Pulmonary artery endothelial cell (primary cell): ENCODE measurements around the gene RUSC2. TPM values are rescaled to one million over a fixed set of nuclear protein-coding genes. Genes with fewer than 3 reads are reported as not detected.

Experiments
- DNase-seq: peaks from one replicate; pipeline ENCODE4 v3.0.0-alpha.2; 2011; ENCODE audit warnings: low read depth, low spot score
- total RNA-seq: library from RNA; depleted of rRNA; stranded (reverse); fragments of >200 nt; gene quantifications from 2 replicates; pipeline ENCODE4 v1.2.3, GENCODE V29; 2014

The RUSC2 gene, protein sequence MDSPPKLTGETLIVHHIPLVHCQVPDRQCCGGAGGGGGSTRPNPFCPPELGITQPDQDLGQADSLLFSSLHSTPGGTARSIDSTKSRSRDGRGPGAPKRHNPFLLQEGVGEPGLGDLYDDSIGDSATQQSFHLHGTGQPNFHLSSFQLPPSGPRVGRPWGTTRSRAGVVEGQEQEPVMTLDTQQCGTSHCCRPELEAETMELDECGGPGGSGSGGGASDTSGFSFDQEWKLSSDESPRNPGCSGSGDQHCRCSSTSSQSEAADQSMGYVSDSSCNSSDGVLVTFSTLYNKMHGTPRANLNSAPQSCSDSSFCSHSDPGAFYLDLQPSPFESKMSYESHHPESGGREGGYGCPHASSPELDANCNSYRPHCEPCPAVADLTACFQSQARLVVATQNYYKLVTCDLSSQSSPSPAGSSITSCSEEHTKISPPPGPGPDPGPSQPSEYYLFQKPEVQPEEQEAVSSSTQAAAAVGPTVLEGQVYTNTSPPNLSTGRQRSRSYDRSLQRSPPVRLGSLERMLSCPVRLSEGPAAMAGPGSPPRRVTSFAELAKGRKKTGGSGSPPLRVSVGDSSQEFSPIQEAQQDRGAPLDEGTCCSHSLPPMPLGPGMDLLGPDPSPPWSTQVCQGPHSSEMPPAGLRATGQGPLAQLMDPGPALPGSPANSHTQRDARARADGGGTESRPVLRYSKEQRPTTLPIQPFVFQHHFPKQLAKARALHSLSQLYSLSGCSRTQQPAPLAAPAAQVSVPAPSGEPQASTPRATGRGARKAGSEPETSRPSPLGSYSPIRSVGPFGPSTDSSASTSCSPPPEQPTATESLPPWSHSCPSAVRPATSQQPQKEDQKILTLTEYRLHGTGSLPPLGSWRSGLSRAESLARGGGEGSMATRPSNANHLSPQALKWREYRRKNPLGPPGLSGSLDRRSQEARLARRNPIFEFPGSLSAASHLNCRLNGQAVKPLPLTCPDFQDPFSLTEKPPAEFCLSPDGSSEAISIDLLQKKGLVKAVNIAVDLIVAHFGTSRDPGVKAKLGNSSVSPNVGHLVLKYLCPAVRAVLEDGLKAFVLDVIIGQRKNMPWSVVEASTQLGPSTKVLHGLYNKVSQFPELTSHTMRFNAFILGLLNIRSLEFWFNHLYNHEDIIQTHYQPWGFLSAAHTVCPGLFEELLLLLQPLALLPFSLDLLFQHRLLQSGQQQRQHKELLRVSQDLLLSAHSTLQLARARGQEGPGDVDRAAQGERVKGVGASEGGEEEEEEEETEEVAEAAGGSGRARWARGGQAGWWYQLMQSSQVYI (N-terminal part only)
- 16.7 and 21.3 TPM in 2 replicates for total RNA-seq

DNA sequence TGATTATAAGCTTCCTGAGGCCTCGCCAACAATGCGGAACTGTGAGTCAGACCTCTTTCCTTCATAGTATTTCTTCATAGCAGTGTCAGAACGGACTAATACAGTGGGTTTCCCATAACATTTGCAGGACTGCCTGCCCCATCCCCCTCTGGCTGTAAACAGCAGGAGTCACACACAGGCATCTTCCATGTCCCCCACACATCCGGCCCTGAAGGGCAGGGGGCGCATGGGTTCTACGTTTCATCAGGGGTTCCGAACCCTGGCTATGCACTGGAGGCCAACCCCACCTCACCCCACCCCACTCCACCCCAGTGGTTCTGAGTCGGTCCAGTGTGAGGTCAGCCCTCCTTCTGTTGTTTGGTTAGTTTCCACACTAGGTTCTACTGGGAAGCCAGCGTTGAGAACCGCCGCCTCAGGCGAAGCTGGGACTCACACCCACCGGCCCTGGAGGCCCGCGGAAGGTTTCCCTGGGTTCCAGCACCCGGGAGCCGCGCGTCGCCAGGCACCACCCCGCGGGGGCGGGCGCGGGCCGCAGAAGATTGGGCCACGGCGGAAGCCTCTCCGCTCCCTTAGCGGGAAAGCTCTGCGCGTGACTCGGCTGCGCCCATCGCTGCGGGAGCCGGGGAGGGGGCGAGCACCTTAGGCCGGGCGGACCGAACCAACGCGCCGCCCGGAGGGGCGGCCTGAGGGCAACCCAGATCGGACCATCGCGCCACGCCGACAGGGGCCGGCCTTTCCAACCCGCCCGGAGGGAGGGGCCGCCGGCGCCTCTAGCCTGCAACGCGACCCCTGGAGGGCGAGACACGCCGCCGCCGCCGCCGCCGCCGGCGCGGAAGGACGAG, at the start of gene RUSC2:
RUSC2 (plus strand) TSS at position 799 of the 842 bp plus-strand sequence. CDS start 56,411 bp downstream, outside the sequence.
- DNase-seq, result peak; percentile 72

DNA sequence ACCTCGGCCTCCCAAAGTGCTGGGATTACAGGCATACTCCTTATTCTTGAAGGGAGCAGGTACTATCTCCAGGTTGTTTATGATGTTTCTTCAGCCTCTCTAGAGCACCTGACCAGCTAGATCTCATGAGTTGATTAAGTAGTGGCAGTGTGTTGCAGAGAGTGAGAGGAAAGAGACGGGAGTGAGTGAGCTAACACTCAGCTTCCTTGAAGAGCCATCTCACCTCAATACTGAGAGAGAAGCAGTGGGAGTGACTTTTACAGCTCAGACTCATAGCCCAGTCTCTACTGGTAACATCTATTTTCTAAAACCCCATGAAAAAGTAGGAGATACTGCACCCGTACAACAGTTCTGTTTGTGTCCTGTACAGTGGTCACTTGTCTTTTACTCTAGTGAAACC, 43.9 kb upstream of the RUSC2 start:
- no peak for DNase-seq

DNA sequence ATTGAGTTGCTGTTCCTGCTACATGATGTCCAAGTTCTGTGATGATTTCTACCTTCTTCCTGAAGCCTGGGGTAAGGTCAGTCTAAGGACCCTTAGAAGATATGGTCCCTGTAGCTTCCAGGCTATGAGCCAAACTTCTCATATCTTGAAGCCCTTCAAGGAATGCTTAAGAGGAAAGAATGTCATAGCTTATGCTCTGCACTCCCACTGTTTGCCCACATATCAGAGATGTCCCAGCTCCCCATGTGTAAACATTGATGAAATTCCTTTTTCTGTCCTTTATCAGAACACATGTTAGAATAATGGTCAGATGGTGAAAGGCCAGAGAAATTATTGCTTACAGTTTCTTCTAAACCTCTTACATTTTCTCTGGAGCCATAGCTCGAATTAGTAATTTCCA, 41.4 kb upstream of the RUSC2 start:
- DNase-seq, result no peak

DNA sequence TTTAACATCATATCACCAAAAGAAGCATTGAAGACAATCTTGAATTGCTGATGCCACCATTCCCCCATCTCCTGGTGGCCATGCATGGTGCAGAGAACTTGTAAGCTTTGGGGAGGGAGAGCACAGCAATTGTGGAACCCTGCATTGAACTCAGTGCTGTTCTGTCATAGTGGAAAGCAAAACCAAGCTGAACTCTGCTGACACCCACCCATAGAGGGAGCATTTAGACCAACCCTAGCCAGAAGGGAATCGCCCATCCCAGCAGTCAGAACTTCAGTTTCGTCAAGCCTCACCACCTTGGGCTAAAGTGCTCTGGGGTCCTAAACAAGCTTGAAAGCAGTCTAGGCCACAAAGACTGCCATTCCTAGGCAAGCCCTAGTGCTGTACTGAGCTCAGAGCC, 37.4 kb upstream of the RUSC2 start:
- no peak for DNase-seq

DNA sequence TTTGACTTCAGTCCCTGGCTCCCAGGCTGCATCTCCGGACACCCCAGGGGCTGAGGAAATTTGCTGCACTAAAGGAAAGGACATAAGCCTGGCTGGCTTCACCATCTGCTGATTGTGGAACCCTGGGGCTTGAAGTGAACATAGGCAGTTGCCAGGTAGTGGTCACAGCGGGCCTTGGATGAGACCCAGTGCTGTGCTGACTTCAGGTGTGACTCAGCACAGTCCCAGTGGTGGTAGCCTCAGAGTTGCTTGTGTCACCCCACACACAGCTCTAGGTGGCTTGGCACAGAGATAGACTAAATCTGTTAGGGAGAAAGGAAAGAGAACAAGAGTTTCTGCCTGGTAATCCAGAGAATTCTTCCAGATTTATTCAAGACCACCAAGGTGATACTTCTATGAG, 36.1 kb upstream of the RUSC2 start:
- DNase-seq, result no peak

DNA sequence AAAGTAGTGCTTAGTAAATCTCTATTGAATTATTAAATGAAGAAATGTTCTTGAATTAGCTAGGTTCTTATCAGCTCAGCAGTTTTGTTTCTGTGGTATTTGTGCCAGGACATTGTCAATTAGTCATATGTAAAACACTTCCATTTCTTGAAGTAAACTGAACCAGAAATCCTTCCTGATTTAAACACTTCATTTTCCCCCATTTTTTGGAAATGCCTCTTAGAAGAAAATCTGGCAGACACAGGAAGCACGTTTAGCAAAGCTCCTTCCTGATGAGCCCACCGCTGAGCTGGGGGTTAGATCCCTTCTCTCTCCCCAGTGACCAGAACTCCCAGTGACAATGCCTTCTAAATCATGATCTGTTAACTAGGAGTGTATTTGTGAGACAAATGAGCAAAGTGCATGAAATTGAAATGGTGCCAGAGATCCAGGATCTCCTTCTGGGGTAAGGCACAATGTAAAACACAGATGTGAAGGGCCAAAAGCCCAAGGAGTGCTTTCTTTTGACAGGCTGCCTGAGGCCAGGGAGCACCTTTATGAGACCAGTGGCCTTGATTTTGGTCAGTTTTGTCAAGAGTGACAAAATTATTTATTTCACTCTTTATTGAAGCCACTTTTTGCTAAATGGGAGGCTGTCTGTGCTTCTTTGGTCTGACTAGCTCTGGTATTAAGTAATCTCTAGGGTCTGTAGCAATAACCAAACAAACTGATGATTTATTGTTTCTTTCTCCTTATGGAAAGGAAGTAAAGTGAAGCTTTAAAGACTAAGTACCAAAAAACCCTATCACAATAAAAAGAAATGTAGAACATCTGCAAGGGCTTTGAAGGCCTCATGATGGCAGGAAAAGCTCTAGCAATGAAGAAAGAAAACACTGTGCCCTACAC, 25.5 kb upstream of the RUSC2 start:
- no peak for DNase-seq

DNA sequence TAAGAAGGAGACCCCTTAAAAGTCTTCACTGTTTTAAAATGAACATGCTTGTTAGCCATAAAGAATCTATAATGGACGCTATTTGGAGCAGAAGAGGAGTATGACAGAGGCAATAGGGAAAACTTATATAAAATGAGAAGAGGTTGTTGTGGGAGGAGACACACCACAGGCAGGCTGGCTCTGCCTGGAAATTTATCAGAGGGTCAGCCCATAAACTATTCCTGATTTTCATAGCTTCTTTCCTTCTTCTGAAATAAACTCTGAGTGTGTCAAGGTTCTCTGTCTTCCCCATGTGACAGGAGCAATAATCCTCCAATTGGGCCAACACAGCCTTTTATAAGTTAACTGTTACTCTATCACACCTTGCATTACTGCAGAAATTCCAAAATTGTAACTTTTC, 19.6 kb upstream of the RUSC2 start:
- no peak for DNase-seq

DNA sequence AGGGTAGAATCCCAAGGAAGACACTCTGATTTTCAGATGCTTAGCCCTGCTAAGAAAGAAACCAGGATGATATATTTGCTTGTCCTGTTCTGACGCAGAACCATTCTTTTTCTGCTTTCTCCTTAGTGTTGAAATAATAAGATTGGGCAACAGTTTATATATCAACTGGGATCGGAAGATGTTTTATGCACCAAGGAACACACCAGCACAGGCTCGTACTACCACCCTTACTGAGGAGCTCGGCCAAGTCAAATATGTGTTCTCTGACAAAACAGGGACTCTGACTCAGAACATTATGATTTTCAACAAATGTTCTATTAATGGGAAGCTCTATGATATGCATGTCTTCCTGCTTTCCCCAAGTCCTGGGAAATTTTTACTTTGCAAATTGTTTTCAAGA, 19.0 kb upstream of the RUSC2 start:
- DNase-seq, result no peak

DNA sequence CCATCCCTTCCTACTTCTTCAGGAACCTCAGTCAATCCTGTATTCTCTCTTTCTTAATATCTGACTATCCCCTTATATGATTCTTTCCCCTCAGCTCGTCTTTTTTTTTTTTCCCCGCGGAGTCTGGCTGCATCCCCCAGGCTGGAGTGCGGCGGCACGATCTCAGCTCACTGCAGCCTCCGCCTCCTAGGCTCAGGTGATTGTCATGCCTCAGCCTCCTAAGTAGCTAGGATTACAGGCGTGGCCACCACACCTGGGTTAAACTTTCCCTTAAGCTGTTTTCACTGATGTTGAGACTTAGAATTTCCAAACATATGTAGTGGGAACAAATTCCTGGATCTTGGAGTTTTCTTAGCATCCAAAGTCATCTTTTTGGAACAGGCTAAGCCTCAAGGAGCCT, 13.3 kb upstream of the RUSC2 start:
- no peak for DNase-seq

DNA sequence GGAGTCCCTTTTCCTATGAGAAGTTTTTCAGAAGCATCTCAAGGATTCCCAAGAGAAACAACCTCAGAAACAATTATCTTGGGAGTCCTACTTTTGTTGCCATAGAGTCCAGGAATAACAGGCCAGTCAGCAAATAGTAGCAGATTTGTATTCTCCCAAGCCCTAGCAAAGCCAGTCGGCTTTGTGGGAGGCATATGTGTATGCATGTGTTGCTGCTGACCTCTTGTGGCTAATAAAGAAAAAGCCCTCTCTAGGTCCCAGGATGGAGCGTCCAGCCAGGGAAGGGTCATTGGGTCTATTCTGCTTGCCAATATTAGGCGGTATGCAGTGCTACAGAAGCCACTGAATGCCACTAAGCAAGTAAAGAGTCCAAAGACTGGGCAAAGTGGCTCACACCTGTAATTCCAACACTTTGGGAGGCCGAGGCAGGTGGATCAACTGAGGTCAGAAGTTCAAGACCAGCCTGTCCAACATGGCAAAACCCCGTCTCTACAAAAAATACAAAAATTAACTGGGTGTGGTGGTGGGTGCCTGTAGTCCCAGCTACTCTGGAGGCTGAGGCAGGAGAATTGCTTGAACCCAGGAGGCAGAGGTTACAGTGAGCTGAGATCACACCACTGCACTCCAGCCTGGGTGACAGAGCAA, 12.6 kb upstream of the RUSC2 start:
- DNase-seq, result peak; percentile 64

DNA sequence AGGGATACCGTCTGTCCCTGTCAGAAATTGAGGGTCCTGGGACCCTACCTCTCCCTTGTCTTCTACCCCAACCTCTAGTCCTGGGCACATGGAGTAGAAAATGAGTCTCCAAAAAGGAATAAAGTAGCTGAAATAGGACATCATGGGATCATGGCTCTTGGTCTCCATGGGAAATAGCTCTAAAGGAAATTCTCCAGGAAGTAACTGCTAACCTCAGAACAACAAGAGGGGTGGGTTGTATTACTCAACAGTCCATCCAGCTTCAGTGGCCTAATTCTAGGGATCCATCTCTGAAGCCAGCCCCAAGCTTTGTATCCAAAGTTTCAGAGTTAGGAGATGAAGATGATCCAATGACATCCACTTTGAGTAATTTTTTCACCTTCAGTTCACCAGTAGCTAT, 11.0 kb upstream of the RUSC2 start:
- DNase-seq, result no peak

DNA sequence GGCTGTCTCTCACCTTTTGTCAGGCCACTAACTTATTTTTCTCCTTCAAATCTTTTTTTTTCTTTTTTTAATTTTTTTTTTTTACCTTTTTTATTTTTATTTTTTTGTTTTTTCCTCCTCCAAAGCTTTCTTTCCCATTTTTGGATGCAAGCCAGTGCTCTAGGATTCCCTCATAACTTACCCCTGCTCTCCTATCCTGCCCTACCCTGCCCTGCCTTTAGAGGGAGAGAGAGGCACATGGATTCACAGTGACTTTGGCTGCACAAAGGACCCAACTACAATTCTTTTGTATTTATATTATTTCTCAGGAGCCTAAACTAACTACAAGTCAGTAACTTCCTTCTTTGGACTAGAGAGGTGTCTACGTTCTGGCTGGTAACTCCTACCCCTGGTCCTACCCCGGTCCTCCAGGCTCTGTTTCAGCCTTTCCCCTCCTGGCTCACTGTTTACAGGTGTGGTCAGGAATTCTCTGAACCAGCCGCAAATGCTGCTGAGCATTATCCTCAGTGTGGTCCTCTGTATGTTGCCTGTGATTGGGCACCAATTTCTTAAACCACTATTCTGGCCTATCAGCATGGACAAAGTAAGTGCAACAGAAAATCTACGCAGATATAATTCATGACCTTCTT, 8.4 kb upstream of the RUSC2 start:
- no peak for DNase-seq

DNA sequence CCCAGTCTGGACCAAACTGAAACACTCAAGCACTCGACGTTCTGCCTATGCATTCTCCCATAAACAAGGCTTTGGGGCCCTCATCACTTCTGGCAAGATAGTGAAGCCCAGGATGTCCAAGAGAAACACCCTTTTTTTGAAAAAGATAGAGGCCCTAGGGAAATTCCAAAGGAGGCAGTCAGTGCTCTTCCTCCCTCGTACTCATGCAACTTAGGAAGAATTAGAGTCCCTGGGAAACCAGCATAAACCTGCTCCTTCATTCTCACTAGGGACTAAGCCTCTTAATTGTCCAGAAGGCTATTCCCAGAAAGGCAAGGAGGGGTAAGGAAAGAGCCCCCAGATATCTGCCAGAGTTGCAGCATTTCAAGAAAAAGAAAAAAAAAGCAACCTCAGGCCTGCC, 7.8 kb upstream of the RUSC2 start:
- DNase-seq, result no peak

DNA sequence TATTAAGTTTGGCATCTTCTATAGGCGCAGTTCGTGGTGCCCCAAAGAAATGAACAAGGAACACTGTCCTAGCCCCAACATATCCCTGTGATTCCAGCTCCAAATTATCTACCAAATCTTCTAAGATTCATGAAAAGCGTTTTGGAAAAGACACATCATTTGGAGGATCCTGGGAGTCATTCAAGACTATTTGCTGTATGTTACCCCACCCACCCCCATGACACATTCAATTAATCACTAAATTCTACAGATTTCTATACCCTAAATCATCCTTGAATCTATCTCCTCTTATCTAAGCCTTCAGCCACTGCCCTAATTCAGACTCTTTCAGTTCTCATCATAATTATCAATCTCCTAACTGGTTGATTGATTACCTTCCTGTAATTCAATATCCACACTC, 5.5 kb upstream of the RUSC2 start:
- DNase-seq, result no peak

DNA sequence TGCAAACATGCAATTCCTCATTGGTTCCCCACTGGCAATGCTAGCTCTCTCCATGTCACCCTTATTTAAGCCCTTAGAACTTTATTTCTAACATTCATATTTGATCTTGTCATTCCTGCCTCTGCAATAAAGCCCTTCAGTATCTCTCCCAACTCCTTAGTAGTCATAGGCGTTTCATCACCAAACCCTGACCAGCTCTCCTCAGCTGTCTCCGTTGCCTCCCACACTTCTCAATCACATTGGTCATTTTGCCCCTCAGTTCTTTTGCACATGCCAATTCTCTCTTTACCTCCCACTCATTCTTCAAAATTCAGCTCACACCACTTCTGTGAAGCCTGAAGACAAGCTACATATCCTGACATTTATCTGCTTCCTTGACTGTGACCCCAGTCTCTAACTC, 2.8 kb upstream of the RUSC2 start:
- DNase-seq, result no peak

DNA sequence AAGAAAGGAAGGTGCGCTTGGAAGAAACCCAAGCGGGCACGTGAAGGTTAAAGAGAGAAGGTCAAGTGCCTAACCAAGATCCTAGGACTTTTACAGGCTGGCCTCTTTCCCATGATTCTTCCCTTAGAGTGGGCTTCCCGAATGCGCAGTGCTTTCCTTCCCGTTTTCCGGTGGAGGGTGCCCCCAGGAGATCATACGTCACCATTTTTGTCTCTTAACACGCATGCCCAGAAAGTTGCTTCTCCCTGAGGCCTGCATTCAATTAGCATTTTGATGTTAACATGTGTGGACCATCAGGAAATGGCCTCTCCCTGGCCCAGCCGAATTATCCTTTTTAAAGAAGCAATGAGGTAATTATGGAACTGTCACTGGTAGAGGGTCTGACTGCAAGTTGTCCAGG, 1.9 kb upstream of the RUSC2 start:
- DNase-seq, result no peak

DNA sequence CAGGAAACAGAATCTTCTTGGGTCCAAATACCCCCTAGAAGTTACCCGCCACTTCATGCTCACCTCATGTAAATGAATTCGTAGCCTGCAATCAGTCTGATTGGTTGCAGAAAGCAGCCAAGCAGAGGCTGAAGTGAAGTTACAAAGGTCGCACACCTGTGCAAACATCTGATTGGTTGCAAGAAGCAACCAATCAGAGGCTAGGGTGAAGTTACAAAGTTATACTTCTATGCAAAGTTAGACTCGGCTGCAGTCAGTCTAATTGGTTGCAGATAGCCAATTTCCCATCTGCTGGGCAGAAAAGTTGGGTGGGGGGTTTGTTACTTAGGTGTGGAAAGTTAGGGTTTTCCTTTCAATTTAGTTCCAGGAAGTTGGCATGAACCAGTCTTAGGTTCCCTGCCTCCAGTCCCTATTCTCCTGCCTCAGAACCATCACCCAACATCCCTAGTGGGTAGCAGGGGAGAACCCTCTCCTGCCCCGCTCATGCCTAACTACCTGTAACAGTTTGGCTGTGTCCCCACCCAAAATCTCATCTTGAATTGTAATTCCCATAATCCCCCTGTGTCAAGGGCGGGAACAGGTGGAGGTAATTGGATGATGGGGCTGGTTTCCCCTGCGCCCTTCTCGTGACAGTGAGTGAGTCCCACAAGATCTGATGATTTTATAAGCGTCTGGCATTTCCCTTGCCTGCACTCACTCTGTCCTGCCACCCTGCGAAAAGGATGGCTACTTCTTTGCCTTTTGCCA, 1.2 kb upstream of the RUSC2 start:
- no peak for DNase-seq
